H1 (cell line): ENCODE results near the gene ADAM19. TPM values are rescaled to one million over a fixed set of nuclear protein-coding genes. Genes with fewer than 3 reads are reported as not detected.

Experiments used
- CTCF ChIA-PET: fragments of 300-600 bp; sonication (Branson Sonifier 250); formaldehyde crosslinking; loops from one replicate; lab custom pipeline; 2021; ENCODE audit not compliant: partially characterized antibody; lab: Charles Lee
- POLR2A ChIA-PET: fragments of 300-600 bp; sonication (Branson Sonifier 250); formaldehyde crosslinking; loops from one replicate; lab custom pipeline; 2021; ENCODE audit warnings: inconsistent platforms; ENCODE audit not compliant: partially characterized antibody; lab: Charles Lee
- DNase-seq, 2 experiments: peaks; one replicate each; pipeline versions ENCODE4 v3.0.0 to v3.0.0-alpha.2; 2010 to 2022; ENCODE audit warnings: low spot score in 2 of 2, low read depth in 1 of 2, mixed read lengths in 1 of 2
- FAIRE-seq: peaks from 2 replicates; lab custom pipeline; 2011; peaks lifted over from hg19 to GRCh38; lab: Jason Lieb, UNC
- H2AFZ ChIP-seq: 2 replicates; pipeline ENCODE4 v1.8.1; 2012; ENCODE audit warnings: low read length, inconsistent platforms
- H2AK5ac ChIP-seq: 2 replicates; pipeline ENCODE4 v1.6.1; 2013; ENCODE audit warnings: low read depth, low read length
- H2BK120ac ChIP-seq: replicated peaks from 2 replicates; pipeline ENCODE3; 2013; ENCODE audit warnings: low read depth, low read length, inconsistent platforms
- H2BK12ac ChIP-seq: 2 replicates; pipeline ENCODE4 v1.6.1; 2013; ENCODE audit warnings: low read depth, low read length
- H2BK15ac ChIP-seq: 2 replicates; pipeline ENCODE4 v1.6.1; 2013; ENCODE audit warnings: low read length
- H2BK20ac ChIP-seq: 2 replicates; pipeline ENCODE4 v1.6.1; 2013; ENCODE audit warnings: low read length
- H2BK5ac ChIP-seq: 2 replicates; pipeline ENCODE4 v1.6.1; 2013; ENCODE audit warnings: low read depth, low read length
- H3K14ac ChIP-seq: 2 replicates; pipeline ENCODE4 v1.6.1; 2013; ENCODE audit warnings: inconsistent platforms; ENCODE audit not compliant: insufficient read length
- H3K18ac ChIP-seq: 2 replicates; pipeline ENCODE4 v1.6.1; 2013; ENCODE audit warnings: low read length; ENCODE audit errors: extremely low read depth
- H3K23ac ChIP-seq: 2 replicates; pipeline ENCODE4 v1.6.1; 2013; ENCODE audit warnings: inconsistent platforms; ENCODE audit not compliant: insufficient read length
- H3K23me2 ChIP-seq: 2 replicates; pipeline ENCODE4 v1.6.1; 2013; ENCODE audit warnings: low read depth, low read length
- H3K27ac ChIP-seq: 2 replicates; pipeline ENCODE4 v1.6.1; 2011; ENCODE audit warnings: low read depth, low read length, inconsistent platforms
- H3K27me3 ChIP-seq, 4 experiments: replicated peaks in 1 of 4; 1 replicate in 1 of 4; 2 replicates in 3 of 4; pipeline versions ENCODE4 v1.6.1 to v1.8.1; 2011 to 2013; ENCODE audit warnings: low read length in 3 of 4, mild to moderate bottlenecking in 3 of 4, inconsistent platforms in 2 of 4, mixed read lengths in 2 of 4, moderate library complexity in 1 of 4; ENCODE audit not compliant: control insufficient read depth in 3 of 4, insufficient read depth in 3 of 4; ENCODE audit errors: extremely low read depth in 1 of 4
- H3K36me3 ChIP-seq, 4 experiments: 2 replicates each; pipeline versions ENCODE4 v1.6.1 to v1.8.1; 2011 to 2013; ENCODE audit warnings: mild to moderate bottlenecking in 4 of 4, low read length in 3 of 4, moderate library complexity in 2 of 4, control low read depth in 1 of 4, inconsistent platforms in 1 of 4; ENCODE audit not compliant: insufficient read depth in 4 of 4, control insufficient read depth in 2 of 4
- H3K4ac ChIP-seq: replicated peaks from 2 replicates; pipeline ENCODE3; 2013; ENCODE audit warnings: low read length, low read depth, mixed read lengths, inconsistent platforms; ENCODE audit not compliant: insufficient read length
- H3K4me1 ChIP-seq, 4 experiments: replicated peaks in 1 of 4; 1 replicate in 1 of 4; 2 replicates in 3 of 4; pipeline versions ENCODE4 v1.6.1 to v1.8.1; 2011 to 2013; ENCODE audit warnings: low read length in 3 of 4, inconsistent platforms in 2 of 4, mixed read lengths in 1 of 4; ENCODE audit not compliant: insufficient read depth in 4 of 4, control insufficient read depth in 3 of 4
- H3K4me2 ChIP-seq, 2 experiments: 2 replicates each; pipeline versions ENCODE4 v1.6.1 to v1.8.1; 2011 to 2013; ENCODE audit warnings: low read depth in 2 of 2, low read length in 2 of 2, control low read depth in 1 of 2, inconsistent platforms in 1 of 2, mild to moderate bottlenecking in 1 of 2; ENCODE audit not compliant: insufficient read depth in 1 of 2
- H3K4me3 ChIP-seq, 4 experiments: fragments of 200-600, 300-600 bp in 1 of 4; sonication (generic), shearing (Covaris generic), sonication (Bioruptor Twin) in 1 of 4; 2 replicates each; pipeline versions ENCODE4 v1.5.1 to v1.8.1; 2011 to 2016; ENCODE audit warnings: low read length in 4 of 4, low read depth in 3 of 4, control low read depth in 2 of 4, inconsistent platforms in 2 of 4, mild to moderate bottlenecking in 2 of 4, mixed read lengths in 1 of 4, moderate library complexity in 1 of 4; ENCODE audit not compliant: insufficient read depth in 2 of 4; ENCODE audit errors: extremely low read depth in 1 of 4
- H3K56ac ChIP-seq: replicated peaks from 2 replicates; pipeline ENCODE3; 2013; ENCODE audit warnings: low read depth, mild to moderate bottlenecking, mixed read lengths, low read length, inconsistent platforms; ENCODE audit not compliant: insufficient read length
- H3K79me1 ChIP-seq: 2 replicates; pipeline ENCODE4 v1.6.1; 2013; ENCODE audit warnings: low read depth, low read length, control low read depth
- H3K79me2 ChIP-seq, 2 experiments: 2 replicates each; pipeline versions ENCODE4 v1.6.1 to v1.8.1; 2012 to 2013; ENCODE audit warnings: low read length in 2 of 2, mild to moderate bottlenecking in 2 of 2, inconsistent platforms in 1 of 2; ENCODE audit not compliant: insufficient read depth in 2 of 2, control insufficient read depth in 1 of 2
- H3K9ac ChIP-seq, 4 experiments: replicated peaks in 1 of 4; 1 replicate in 1 of 4; 2 replicates in 3 of 4; pipeline versions ENCODE4 v1.6.1 to v1.8.1; 2011 to 2013; ENCODE audit warnings: low read depth in 3 of 4, low read length in 3 of 4, control low read depth in 2 of 4, mild to moderate bottlenecking in 2 of 4, moderate library complexity in 2 of 4, inconsistent platforms in 1 of 4; ENCODE audit errors: extremely low read depth in 1 of 4
- H3K9me3 ChIP-seq, 2 experiments: 2 replicates each; pipeline versions ENCODE4 v1.6.1 to v1.8.1; 2012 to 2013; ENCODE audit warnings: mild to moderate bottlenecking in 2 of 2, moderate library complexity in 2 of 2, control low read depth in 1 of 2, inconsistent platforms in 1 of 2, low read depth in 1 of 2, low read length in 1 of 2, mixed read lengths in 1 of 2; ENCODE audit not compliant: insufficient read depth in 2 of 2
- H4K20me1 ChIP-seq, 2 experiments: replicated peaks in 1 of 2; 2 replicates each; pipeline versions ENCODE3 to v1.8.1; 2011 to 2013; ENCODE audit warnings: inconsistent platforms in 2 of 2, low read length in 2 of 2, mild to moderate bottlenecking in 1 of 2; ENCODE audit not compliant: insufficient read depth in 2 of 2, control insufficient read depth in 1 of 2
- H4K5ac ChIP-seq: 2 replicates; pipeline ENCODE4 v1.6.1; 2013; ENCODE audit warnings: low read length, low read depth, mixed read lengths, inconsistent platforms; ENCODE audit not compliant: insufficient read length
- H4K8ac ChIP-seq: 2 replicates; pipeline ENCODE4 v1.8.0; 2013; ENCODE audit warnings: mild to moderate bottlenecking, moderate library complexity, low read length, inconsistent platforms; ENCODE audit not compliant: insufficient read depth; ENCODE audit errors: extremely low read depth
- H4K91ac ChIP-seq: replicated peaks from 2 replicates; pipeline ENCODE3; 2013; ENCODE audit warnings: low read length, mixed read lengths, inconsistent platforms; ENCODE audit not compliant: insufficient read length
- ATF2 ChIP-seq: IDR thresholded peaks from 2 replicates; pipeline ENCODE4 v1.6.1; 2012; ENCODE audit warnings: low read length, inconsistent platforms
- BACH1 ChIP-seq: IDR thresholded peaks from 2 replicates; pipeline ENCODE4 v1.6.1; 2012; ENCODE audit warnings: low read length, improper control_type of control experiment
- CHD1 ChIP-seq: IDR thresholded peaks from 2 replicates; pipeline ENCODE4 v1.6.1; 2012; ENCODE audit warnings: low read depth, low read length, improper control_type of control experiment
- FOSL1 ChIP-seq: IDR thresholded peaks from 2 replicates; pipeline ENCODE4 v1.6.1; 2011; ENCODE audit warnings: mild to moderate bottlenecking, low read depth, low read length, moderate library complexity; ENCODE audit not compliant: insufficient read depth
- KDM1A ChIP-seq: fragments of 200-600, 300-600 bp; sonication (generic); IDR thresholded peaks from 2 replicates; pipeline ENCODE4 v1.7.1; 2016; ENCODE audit warnings: mild to moderate bottlenecking, low read length, borderline replicate concordance
- MAFK ChIP-seq: IDR thresholded peaks from 2 replicates; pipeline ENCODE4 v1.6.1; 2012; ENCODE audit warnings: low read depth, mild to moderate bottlenecking, improper control_type of control experiment, low read length
- POU5F1 ChIP-seq: IDR thresholded peaks from 2 replicates; pipeline ENCODE4 v1.6.1; 2011; ENCODE audit warnings: low read depth, mild to moderate bottlenecking, low read length, moderate library complexity
- SAP30 ChIP-seq: fragments of 300-600 bp; sonication (generic); IDR thresholded peaks from 2 replicates; pipeline ENCODE4 v1.7.1; 2012; ENCODE audit warnings: low read length, moderate library complexity, mild to moderate bottlenecking, inconsistent platforms; ENCODE audit not compliant: insufficient read depth, insufficient replicate concordance
- TAF7 ChIP-seq: optimal IDR thresholded peaks from 2 replicates; pipeline ENCODE3; 2011; ENCODE audit warnings: low read depth, mild to moderate bottlenecking, inconsistent platforms, low read length, moderate library complexity, borderline replicate concordance
- WGBS, 2 experiments: shearing (Covaris generic) in 1 of 2; methylation state at CpG; one replicate each; pipeline versions ENCODE4 v1.1.6 to v1.1.7; 2013 to 2015; ENCODE audit warnings: low lambda C conversion rate in 2 of 2, mixed read lengths in 2 of 2, inconsistent platforms in 1 of 2, low coverage in 1 of 2, missing lambda C conversion rate in 1 of 2; ENCODE audit not compliant: insufficient replicate concordance in 2 of 2, insufficient coverage in 1 of 2, insufficient read length in 1 of 2; ENCODE audit errors: extremely low coverage in 1 of 2, missing lambda C conversion rate in 1 of 2; 5-methylcytosine and 5-hydroxymethylcytosine counted together
- polyA plus RNA-seq, 7 experiments: library from polyadenylated mRNA; depleted of rRNA in 3 of 7; stranded (reverse) in 5 of 7; unstranded in 2 of 7; fragments of >200 nt in 5 of 7; fragments of 200-250 nt in 2 of 7; gene quantifications; 1 replicate in 5 of 7; 2 replicates in 1 of 7; 4 replicates in 1 of 7; pipeline versions ENCODE4 v1.2.1 to v1.2.3, GENCODE V29; 2011 to 2013; ENCODE audit warnings: missing spikeins in 2 of 7, mixed read lengths in 2 of 7
- total RNA-seq: library from RNA; stranded (reverse); fragmentation: NEBNext Ultra II Directional; extraction: Animal tissue kit (Norgen Biotek cat#: 25700); gene quantifications from 2 replicates; pipeline ENCODE4 v1.2.1, GENCODE V29; 2021

Gene ADAM19
- total and polyA plus RNA-seq, 2 of the 8 experiments (the other 6 are each of a cell fraction or from before 2014, with no cell fraction given), result 6.5 to 22.7 TPM

DNA sequence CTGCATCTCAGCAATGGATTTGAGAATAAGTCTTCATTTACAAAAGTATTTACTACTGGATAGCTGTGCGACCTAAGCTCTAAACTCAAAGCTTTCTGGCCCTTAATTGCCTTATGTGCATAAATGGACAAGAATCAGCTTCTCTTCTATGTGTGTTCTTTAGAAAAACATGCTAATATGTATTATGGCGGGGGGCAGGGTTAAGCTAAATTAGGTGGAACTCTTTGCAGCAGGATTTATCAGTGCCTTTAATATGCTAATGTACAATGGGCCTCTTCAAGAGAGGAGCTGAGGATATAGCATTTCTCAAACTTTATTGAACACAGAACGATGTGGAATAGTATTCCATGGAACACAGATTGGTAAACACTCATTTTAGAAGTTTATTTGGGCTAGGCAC lies 125.6 kb downstream of the ADAM19 start:
- H3K27ac ChIP-seq, result no peak overlapping the region

More for the DNA sequence above, 125.6 kb downstream of the ADAM19 start:
- Histone ChIP-seq H4K91ac (no peak overlapping the region), H2BK15ac (no peak overlapping the region), H3K36me3 (no peaks in the 10 kb centered on the region), H3K79me1 (no peaks in the 10 kb centered on the region), H4K5ac (no peak overlapping the region), H4K20me1 (no peaks in the 10 kb centered on the region), H3K9me3 (no peaks in the 10 kb centered on the region), H3K4ac (no peak overlapping the region), H3K56ac (no peak overlapping the region), H3K23me2 (no peaks in the 10 kb centered on the region), H2AK5ac (no peak overlapping the region), H3K9ac (no peak overlapping the region), H2BK120ac (no peak overlapping the region), H2BK12ac (no peak overlapping the region), H3K4me3 (no peak overlapping the region), H2AFZ (no peak overlapping the region), H2BK5ac (no peak overlapping the region), H3K23ac (no peak overlapping the region), H4K8ac (no peak overlapping the region), H3K27me3 (no peaks in the 10 kb centered on the region), H2BK20ac (no peak overlapping the region), H3K18ac (no peak overlapping the region), H3K4me1 (no peaks in the 10 kb centered on the region), H3K14ac (no peak overlapping the region), H3K4me2 (no peak overlapping the region), H3K79me2 (no peaks in the 10 kb centered on the region)
- no peak for DNase-seq
- CTCF ChIA-PET, result interaction anchor here (0.6 to 10.3 kb wide), 6 partner anchors 10 to 197 kb away, joined by 3 to 66 read pairs (median 3); no protein-coding TSS in a partner anchor
- TF ChIP-seq BACH1 (no peak), MAFK (no peak), TAF7 (no peak), POU5F1 (no peak), KDM1A (no peak), FOSL1 (no peak), ATF2 (no peak), SAP30 (no peak), CHD1 (no peak)
- 91% methylated on average over 3 of the region's 3 CpGs; no CpG with 5 or more reads in 1 of the 2 experiments for WGBS, 2 experiments
- POLR2A ChIA-PET, result no interaction called here
- FAIRE-seq, result no peak
